Hepatocyte (in vitro differentiated cells): ENCODE results near the gene DIRAS1.

ENCODE experiments used
- CTCF ChIP-seq: fragments of 200-600 bp; sonication (generic); IDR thresholded peaks from 2 replicates; pipeline ENCODE4 v1.5.1; 2016; ENCODE audit warnings: antibody characterized with exemption, mild to moderate bottlenecking; ENCODE audit not compliant: poor library complexity
- EZH2 ChIP-seq: fragments of 200-600 bp; sonication (generic); IDR thresholded peaks from 2 replicates; pipeline ENCODE4 v1.6.1; 2016; ENCODE audit warnings: antibody characterized with exemption, mild to moderate bottlenecking, borderline replicate concordance

GRCh38 chr19:2690856-2691255 lies 30.3 kb downstream of the DIRAS1 start:
- no peak for TF ChIP-seq CTCF
- no peak for TF ChIP-seq EZH2
